MM.1S (cell line): ENCODE measurements around the gene LETM1.

Source experiments
- CTCF ChIP-seq: fragments of 300-600 bp; sonication (generic); IDR thresholded peaks from 2 replicates; pipeline ENCODE4 v1.5.1; 2016; ENCODE audit warnings: antibody characterized with exemption, low read length, mixed read lengths
- EZH2 ChIP-seq: fragments of 300-600 bp; sonication (generic); optimal IDR thresholded peaks from 2 replicates; pipeline ENCODE3; 2017; ENCODE audit warnings: low read depth, mild to moderate bottlenecking, antibody characterized with exemption, low read length, mixed read lengths

- TF ChIP-seq CTCF (no peak), EZH2 (no peak)
Measured at GRCh38 chr4:1780435-1780834, 75.5 kb downstream of the LETM1 start.
